Upper lobe of left lung (tissue), 6 donors: ENCODE data around the gene ADGRD1. TPM values are rescaled to one million over a fixed set of nuclear protein-coding genes. Genes with fewer than 3 reads are reported as not detected.

ENCODE experiments used
- ATAC-seq, 2 donors: fragments of 200-7000 bp; cut with Tn5 transposase; one replicate each; pipeline ENCODE4 v1.9.1; 2022; ENCODE audit warnings: mild to moderate bottlenecking in 2 of 2, moderate library complexity in 2 of 2; ENCODE audit not compliant: low FRiP score in 2 of 2
- DNase-seq, 2 donors: peaks; one replicate each; pipeline ENCODE4 v3.0.0-alpha.2; 2019 to 2020
- H3K27ac ChIP-seq, 4 donors: fragments of 200-600 bp; sonication (generic); one replicate each; pipeline ENCODE4 v1.5.1; 2016 to 2019
- H3K27me3 ChIP-seq, 4 donors: fragments of 200-600 bp; sonication (generic); one replicate each; pipeline ENCODE4 v1.5.1; 2017 to 2019
- H3K36me3 ChIP-seq, 4 donors: fragments of 200-600 bp; sonication (generic); one replicate each; pipeline ENCODE4 v1.5.1; 2016 to 2019
- H3K4me1 ChIP-seq, 4 donors: fragments of 200-600 bp; sonication (generic); one replicate each; pipeline ENCODE4 v1.5.1; 2018 to 2019
- H3K4me3 ChIP-seq, 4 donors: fragments of 200-600 bp; sonication (generic); one replicate each; pipeline ENCODE4 v1.5.1; 2017 to 2019; ENCODE audit warnings: mild to moderate bottlenecking in 2 of 4, moderate library complexity in 1 of 4
- H3K9me3 ChIP-seq, 4 donors: fragments of 200-600 bp; sonication (generic); one replicate each; pipeline ENCODE4 v1.5.1; 2018 to 2019
- CTCF ChIP-seq, 6 experiments: fragments of 450-650 bp in 4 of 6; fragments of 200-600 bp in 2 of 6; sonication (generic) in 2 of 6; IDR thresholded peaks; one replicate each; pipeline ENCODE4 v1.5.1; 2016 to 2019; ENCODE audit warnings: antibody characterized with exemption in 6 of 6
- EP300 ChIP-seq, 4 donors: sonication (generic); formaldehyde crosslinking; IDR thresholded peaks; one replicate each; pipeline ENCODE4 v1.5.1; 2017; ENCODE audit warnings: antibody characterized with exemption in 4 of 4, control low read depth in 2 of 4
- POLR2A ChIP-seq, 4 donors: fragments of 450-650 bp; IDR thresholded peaks; one replicate each; pipeline ENCODE4 v1.5.1; 2016 to 2017; ENCODE audit warnings: antibody characterized with exemption in 4 of 4, mild to moderate bottlenecking in 2 of 4
- POLR2AphosphoS5 ChIP-seq, 2 donors: sonication (generic); formaldehyde crosslinking; IDR thresholded peaks; one replicate each; pipeline ENCODE4 v1.5.1; 2017; ENCODE audit warnings: antibody characterized with exemption in 2 of 2
- WGBS, 2 donors: methylation state at CpG; one replicate each; pipeline ENCODE4 v1.1.5; 2017 to 2018; 5-methylcytosine and 5-hydroxymethylcytosine counted together
- total RNA-seq, 6 donors: library from RNA; depleted of rRNA in 4 of 6; stranded (reverse); fragments of >200 nt in 4 of 6; gene quantifications; one replicate each; pipeline versions ENCODE4 v1.1.0 to v1.2.1, GENCODE V29; 2016 to 2021
- donor health status: DM: no; HTN: no; CAD: no; lungs with moderate emphysema.
- donor health status: DM: no; HTN: yes; CAD: no; lungs with severe emphysema.

Gene ADGRD1
- total RNA-seq, 6 donors from 2014 or later, result 84.2 to 124 (median 94.7) TPM

- no peaks in the 10 kb centered on the region for H3K9me3 ChIP-seq
- no peak overlapping the region for H3K4me3 ChIP-seq
- H3K27me3 ChIP-seq, result no peaks in the 10 kb centered on the region
- ATAC-seq, result no peak
- WGBS, 2 donors, result 71 to 100% methylated on average over 1 of the region's 1 CpG
- DNase-seq, result no peak
- TF ChIP-seq POLR2AphosphoS5 (IDR thresholded peaks at IDR 0.05) (no peak), POLR2A (IDR thresholded peaks at IDR 0.05) (no peak), CTCF (IDR thresholded peaks at IDR 0.05) (no peak), EP300 (IDR thresholded peaks at IDR 0.05) (no peak)
- no peaks in the 10 kb centered on the region for H3K36me3 ChIP-seq
- H3K27ac ChIP-seq, result no peak overlapping the region
- H3K4me1 ChIP-seq, result peaks cover 0 to 9% (median 0%) of the 10 kb centered on the region in 4 donors
Observed at GRCh38 chr12:131166717-131167116, 213.0 kb downstream of the ADGRD1 start.

- Histone ChIP-seq H3K4me3 (no peak overlapping the region), H3K4me1 (peaks cover 0 to 9% (median 0%) of the 10 kb centered on the region in 4 donors), H3K27ac (no peak overlapping the region), H3K36me3 (no peaks in the 10 kb centered on the region), H3K27me3 (no peaks in the 10 kb centered on the region), H3K9me3 (no peaks in the 10 kb centered on the region)
- WGBS, 2 donors, result 29 to 34% methylated on average over 5 of the region's 5 CpGs
- TF ChIP-seq EP300 (IDR thresholded peaks at IDR 0.05), result no peak
- TF ChIP-seq POLR2AphosphoS5 (IDR thresholded peaks at IDR 0.05), result no peak
- no peak for TF ChIP-seq CTCF (IDR thresholded peaks at IDR 0.05)
- DNase-seq, result peak in 1 of 2 donors; percentile 53
- ATAC-seq, result peak in 1 of 2 donors; percentile 40
Observed at GRCh38 chr12:131167334-131167733, 213.6 kb downstream of the ADGRD1 start.

GRCh38 chr12:131171029-131171428 lies 217.3 kb downstream of the ADGRD1 start:
- WGBS, 2 donors, result 74 to 77% methylated on average over 4 of the region's 4 CpGs
- ATAC-seq, result no peak
- Histone ChIP-seq H3K27ac (no peak overlapping the region), H3K9me3 (peaks cover 0 to 8% (median 7%) of the 10 kb centered on the region in 4 donors), H3K4me1 (peaks cover 0 to 9% (median 0%) of the 10 kb centered on the region in 4 donors), H3K27me3 (no peaks in the 10 kb centered on the region), H3K36me3 (no peaks in the 10 kb centered on the region), H3K4me3 (no peak overlapping the region)
- no peak for DNase-seq
- no peak for TF ChIP-seq POLR2A (IDR thresholded peaks at IDR 0.05)
- TF ChIP-seq EP300 (IDR thresholded peaks at IDR 0.05), result no peak
- TF ChIP-seq POLR2AphosphoS5 (IDR thresholded peaks at IDR 0.05), result no peak
- no peak for TF ChIP-seq CTCF (IDR thresholded peaks at IDR 0.05)

GRCh38 chr12:131174901-131175300 lies 221.2 kb downstream of the ADGRD1 start:
- Histone ChIP-seq H3K27ac (no peak overlapping the region), H3K9me3 (peaks cover 0 to 14% (median 8%) of the 10 kb centered on the region in 4 donors), H3K27me3 (no peaks in the 10 kb centered on the region), H3K4me1 (no peaks in the 10 kb centered on the region), H3K4me3 (no peak overlapping the region), H3K36me3 (no peaks in the 10 kb centered on the region)
- no peak for DNase-seq
- ATAC-seq, result no peak
- TF ChIP-seq EP300 (IDR thresholded peaks at IDR 0.05), result no peak
- no peak for TF ChIP-seq CTCF (IDR thresholded peaks at IDR 0.05)
- no peak for TF ChIP-seq POLR2AphosphoS5 (IDR thresholded peaks at IDR 0.05)
- TF ChIP-seq POLR2A (IDR thresholded peaks at IDR 0.05), result no peak

GRCh38 chr12:131176266-131176665 lies 222.6 kb downstream of the ADGRD1 start:
- TF ChIP-seq POLR2AphosphoS5 (IDR thresholded peaks at IDR 0.05), result no peak
- no peak for TF ChIP-seq EP300 (IDR thresholded peaks at IDR 0.05)
- no peak for TF ChIP-seq POLR2A (IDR thresholded peaks at IDR 0.05)
- no peak for TF ChIP-seq CTCF (IDR thresholded peaks at IDR 0.05)
- H3K36me3 ChIP-seq, result no peaks in the 10 kb centered on the region
- peaks cover 0 to 14% (median 8%) of the 10 kb centered on the region in 4 donors for H3K9me3 ChIP-seq
- no peak overlapping the region for H3K4me3 ChIP-seq
- H3K27me3 ChIP-seq, result no peaks in the 10 kb centered on the region
- H3K27ac ChIP-seq, result no peak overlapping the region
- ATAC-seq, result no peak
- no peaks in the 10 kb centered on the region for H3K4me1 ChIP-seq
- DNase-seq, result no peak
